Body of pancreas (tissue), 4 donors: ENCODE results near the gene C9orf85. TPM values are rescaled to one million over a fixed set of nuclear protein-coding genes. Genes with fewer than 3 reads are reported as not detected.

Experiments used
- ATAC-seq: fragments of 150-250 bp; one replicate; pipeline ENCODE4 v1.9.1; 2016
- DNase-seq, 4 donors: peaks; one replicate each; pipeline ENCODE4 v3.0.0-alpha.2; 2019
- H3K27ac ChIP-seq, 4 donors: fragments of 200-600 bp; sonication (generic); 1 replicate in 3 of 4; 2 replicates in 1 of 4; pipeline versions ENCODE4 v1.5.1 to v1.6.1; 2016 to 2019; ENCODE audit warnings: mild to moderate bottlenecking in 1 of 4, mixed read lengths in 1 of 4, moderate library complexity in 1 of 4
- H3K27me3 ChIP-seq, 2 donors: fragments of 200-600 bp; sonication (generic); one replicate each; pipeline ENCODE4 v1.6.0; 2016; ENCODE audit warnings: mild to moderate bottlenecking in 1 of 2
- H3K36me3 ChIP-seq, 2 donors: fragments of 200-600 bp; sonication (generic); replicated peaks in 1 of 2; 2 replicates each; pipeline ENCODE4 v1.5.1; 2016; ENCODE audit warnings: low read depth in 2 of 2; ENCODE audit not compliant: insufficient read depth in 1 of 2
- H3K4me1 ChIP-seq: fragments of 200-600 bp; sonication (generic); one replicate; pipeline ENCODE4 v1.6.0; 2016
- H3K4me3 ChIP-seq, 2 donors: fragments of 200-600 bp; sonication (generic); 1 replicate in 1 of 2; 2 replicates in 1 of 2; pipeline ENCODE4 v1.5.1; 2016 to 2019
- H3K9me3 ChIP-seq, 3 donors: fragments of 200-600 bp; sonication (generic); 1 replicate in 2 of 3; 2 replicates in 1 of 3; pipeline ENCODE4 v1.5.1; 2016
- POLR2A ChIP-seq, 3 donors: fragments of 450-650 bp; IDR thresholded peaks; one replicate each; pipeline ENCODE4 v1.6.1; 2016; ENCODE audit warnings: antibody characterized with exemption in 3 of 3, mild to moderate bottlenecking in 2 of 3
- WGBS, 2 donors: methylation state at CpG; one replicate each; pipeline ENCODE4 v1.1.5; 2017; 5-methylcytosine and 5-hydroxymethylcytosine counted together
- intact Hi-C: fragments of 100-400 bp; cut with DNase I; formaldehyde crosslinking; loops from one replicate; pipeline ENCODE4 v1.15.1; 2023
- total RNA-seq, 2 donors: library from RNA; depleted of rRNA; stranded (reverse); fragments of >200 nt; gene quantifications; one replicate each; pipeline ENCODE4 v1.1.0, GENCODE V29; 2016
- TF ChIP-seq, protein P1 (sequence below), 7 experiments: fragments of 450-650 bp in 4 of 7; fragments of 200-600 bp in 3 of 7; sonication (generic) in 3 of 7; IDR thresholded peaks; one replicate each; pipeline ENCODE4 v1.5.1; 2016 to 2019; ENCODE audit warnings: antibody characterized with exemption in 7 of 7

C9orf85 gene
- total RNA-seq, 2 donors from 2014 or later, result 6.0 to 6.6 TPM

DNA sequence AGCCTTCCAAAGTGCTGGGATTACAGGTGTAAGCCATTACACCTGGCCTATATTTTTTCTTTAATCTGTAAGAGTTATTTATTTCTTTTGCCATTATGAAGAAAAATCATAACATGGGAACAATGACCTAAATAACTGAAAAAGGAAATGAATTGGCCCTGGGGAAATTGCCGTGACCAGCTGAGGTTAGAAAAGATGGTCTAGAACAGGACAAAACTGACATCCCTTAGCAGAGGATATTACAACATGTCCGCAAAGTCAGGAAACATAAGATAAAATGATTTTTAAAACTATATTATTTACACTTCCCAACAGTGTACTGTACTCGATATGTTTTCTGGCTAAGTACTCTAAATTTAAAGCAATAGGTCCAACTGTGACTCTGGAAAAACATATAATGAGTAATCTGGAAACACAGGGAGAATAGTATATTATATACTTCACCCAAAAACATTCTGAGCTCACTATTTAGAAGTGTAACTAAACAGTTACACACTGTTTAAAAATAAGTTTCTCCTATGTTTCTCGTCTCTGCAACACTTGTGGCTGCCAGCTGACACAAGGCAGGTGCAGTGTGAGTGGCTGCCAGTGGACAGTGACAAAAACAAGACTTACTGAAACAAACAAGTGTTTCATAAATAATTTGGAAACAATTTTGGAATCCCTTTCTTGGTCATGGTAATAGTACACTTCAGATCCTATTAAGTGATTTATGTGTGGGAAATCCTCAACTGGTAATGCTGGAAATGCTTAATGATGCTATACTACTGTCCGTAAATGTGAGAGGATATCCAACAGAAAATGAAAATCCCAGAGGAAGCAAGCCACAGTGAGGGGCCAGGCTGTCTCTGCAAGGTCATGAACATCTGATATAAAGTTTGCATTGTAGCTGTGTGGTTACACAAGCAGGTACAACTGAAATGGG is 69.1 kb downstream of the C9orf85 start:
- TF ChIP-seq, protein P1, sequence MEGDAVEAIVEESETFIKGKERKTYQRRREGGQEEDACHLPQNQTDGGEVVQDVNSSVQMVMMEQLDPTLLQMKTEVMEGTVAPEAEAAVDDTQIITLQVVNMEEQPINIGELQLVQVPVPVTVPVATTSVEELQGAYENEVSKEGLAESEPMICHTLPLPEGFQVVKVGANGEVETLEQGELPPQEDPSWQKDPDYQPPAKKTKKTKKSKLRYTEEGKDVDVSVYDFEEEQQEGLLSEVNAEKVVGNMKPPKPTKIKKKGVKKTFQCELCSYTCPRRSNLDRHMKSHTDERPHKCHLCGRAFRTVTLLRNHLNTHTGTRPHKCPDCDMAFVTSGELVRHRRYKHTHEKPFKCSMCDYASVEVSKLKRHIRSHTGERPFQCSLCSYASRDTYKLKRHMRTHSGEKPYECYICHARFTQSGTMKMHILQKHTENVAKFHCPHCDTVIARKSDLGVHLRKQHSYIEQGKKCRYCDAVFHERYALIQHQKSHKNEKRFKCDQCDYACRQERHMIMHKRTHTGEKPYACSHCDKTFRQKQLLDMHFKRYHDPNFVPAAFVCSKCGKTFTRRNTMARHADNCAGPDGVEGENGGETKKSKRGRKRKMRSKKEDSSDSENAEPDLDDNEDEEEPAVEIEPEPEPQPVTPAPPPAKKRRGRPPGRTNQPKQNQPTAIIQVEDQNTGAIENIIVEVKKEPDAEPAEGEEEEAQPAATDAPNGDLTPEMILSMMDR (IDR thresholded peaks at IDR 0.05), result no peak
- TF ChIP-seq POLR2A (IDR thresholded peaks at IDR 0.05), result no peak
- no peak overlapping the region for H3K27ac ChIP-seq
- DNase-seq (no peak), ATAC-seq (no peak)
- 49 to 56% methylated on average over 5 of the region's 5 CpGs for WGBS, 2 donors
- no peaks in the 10 kb centered on the region for H3K36me3 ChIP-seq
- no peaks in the 10 kb centered on the region for H3K9me3 ChIP-seq
- no peaks in the 10 kb centered on the region for H3K4me1 ChIP-seq
- H3K27me3 ChIP-seq, result no peaks in the 10 kb centered on the region
- intact Hi-C loops, result no loop called here
- no peak overlapping the region for H3K4me3 ChIP-seq

DNA sequence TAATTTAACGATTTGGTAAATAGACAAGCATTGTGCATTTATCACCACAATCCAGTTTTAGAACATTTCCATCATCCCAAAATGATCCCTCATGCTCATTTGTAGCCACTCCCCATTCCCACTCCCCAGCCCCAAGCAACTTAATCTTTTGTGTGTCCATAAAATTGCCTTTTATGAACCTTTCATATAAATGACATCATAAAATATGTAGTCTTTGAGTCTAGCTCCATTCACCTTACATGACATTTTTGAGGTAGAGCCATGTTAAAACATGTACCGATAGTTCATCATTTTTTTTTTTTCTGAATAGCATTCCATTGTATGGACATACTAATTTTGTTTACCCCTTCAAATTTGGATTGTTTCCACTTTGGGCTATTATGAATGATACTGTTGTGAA is 70.5 kb downstream of the C9orf85 start:
- WGBS, 2 donors, result 87 to 92% methylated on average over 2 of the region's 2 CpGs
- Histone ChIP-seq H3K27ac (no peak overlapping the region), H3K36me3 (no peaks in the 10 kb centered on the region), H3K4me3 (no peak overlapping the region), H3K27me3 (no peaks in the 10 kb centered on the region), H3K9me3 (no peaks in the 10 kb centered on the region), H3K4me1 (no peaks in the 10 kb centered on the region)
- intact Hi-C loops, result no loop called here
- ATAC-seq, result no peak
- DNase-seq, result no peak
- TF ChIP-seq, protein P1 (IDR thresholded peaks at IDR 0.05), result no peak
- TF ChIP-seq POLR2A (IDR thresholded peaks at IDR 0.05), result no peak

DNA sequence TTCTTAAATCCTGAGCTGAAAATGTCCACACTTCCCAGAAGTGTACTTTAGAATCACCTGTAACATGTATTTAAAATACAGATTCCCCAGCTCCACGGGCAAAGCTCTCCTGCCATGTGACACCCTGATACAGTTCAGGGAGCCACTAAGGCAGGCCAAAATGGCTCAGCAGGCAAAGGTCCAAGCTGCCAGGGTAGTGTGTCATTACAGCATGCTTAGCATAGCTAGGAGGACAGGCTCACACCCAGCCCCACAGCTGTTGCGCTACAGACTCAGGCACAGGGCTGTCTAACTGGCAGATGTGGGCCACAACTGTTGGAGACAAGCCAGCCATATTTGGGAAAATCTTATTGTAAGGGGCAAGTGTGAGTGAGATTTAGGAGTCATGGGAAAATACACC is 73.0 kb downstream of the C9orf85 start:
- intact Hi-C loops, result no loop called here
- Histone ChIP-seq H3K36me3 (no peaks in the 10 kb centered on the region), H3K4me3 (no peak overlapping the region), H3K9me3 (no peaks in the 10 kb centered on the region), H3K27me3 (no peaks in the 10 kb centered on the region), H3K27ac (no peak overlapping the region), H3K4me1 (no peaks in the 10 kb centered on the region)
- TF ChIP-seq POLR2A (IDR thresholded peaks at IDR 0.05), result no peak
- TF ChIP-seq, protein P1 (IDR thresholded peaks at IDR 0.05), result no peak
- WGBS, 2 donors, result 75 to 82% methylated on average over 2 of the region's 2 CpGs
- ATAC-seq (no peak), DNase-seq (no peak)

DNA sequence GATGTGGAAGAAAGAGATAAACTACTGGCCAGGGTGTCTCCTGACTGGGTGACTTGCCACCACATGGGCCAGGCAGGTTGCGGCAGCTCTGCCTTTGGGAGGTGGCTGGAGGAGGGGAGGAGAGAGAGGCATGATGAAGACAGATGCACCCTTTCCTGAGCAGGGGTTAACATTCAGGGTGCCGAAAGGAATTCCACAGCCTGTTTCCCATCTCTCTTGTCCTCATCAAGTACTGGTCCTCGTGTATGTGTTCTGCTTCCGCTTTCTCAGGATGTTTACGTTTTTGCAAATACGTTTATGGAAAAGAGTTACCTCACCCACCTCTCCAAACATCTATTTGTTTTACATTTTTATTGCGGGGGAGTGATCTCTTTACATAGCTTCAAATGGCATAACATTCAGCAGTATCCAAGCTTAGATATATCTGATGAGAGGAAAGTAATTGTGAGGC is 73.4 kb downstream of the C9orf85 start:
- no peaks in the 10 kb centered on the region for H3K9me3 ChIP-seq
- no peak for TF ChIP-seq POLR2A (IDR thresholded peaks at IDR 0.05)
- no peaks in the 10 kb centered on the region for H3K4me1 ChIP-seq
- WGBS, 2 donors, result 84 to 90% methylated on average over 7 of the region's 7 CpGs
- no peaks in the 10 kb centered on the region for H3K27me3 ChIP-seq
- H3K4me3 ChIP-seq, result no peak overlapping the region
- DNase-seq, result no peak
- intact Hi-C loops, result no loop called here
- ATAC-seq, result no peak
- H3K27ac ChIP-seq, result no peak overlapping the region
- no peaks in the 10 kb centered on the region for H3K36me3 ChIP-seq

DNA sequence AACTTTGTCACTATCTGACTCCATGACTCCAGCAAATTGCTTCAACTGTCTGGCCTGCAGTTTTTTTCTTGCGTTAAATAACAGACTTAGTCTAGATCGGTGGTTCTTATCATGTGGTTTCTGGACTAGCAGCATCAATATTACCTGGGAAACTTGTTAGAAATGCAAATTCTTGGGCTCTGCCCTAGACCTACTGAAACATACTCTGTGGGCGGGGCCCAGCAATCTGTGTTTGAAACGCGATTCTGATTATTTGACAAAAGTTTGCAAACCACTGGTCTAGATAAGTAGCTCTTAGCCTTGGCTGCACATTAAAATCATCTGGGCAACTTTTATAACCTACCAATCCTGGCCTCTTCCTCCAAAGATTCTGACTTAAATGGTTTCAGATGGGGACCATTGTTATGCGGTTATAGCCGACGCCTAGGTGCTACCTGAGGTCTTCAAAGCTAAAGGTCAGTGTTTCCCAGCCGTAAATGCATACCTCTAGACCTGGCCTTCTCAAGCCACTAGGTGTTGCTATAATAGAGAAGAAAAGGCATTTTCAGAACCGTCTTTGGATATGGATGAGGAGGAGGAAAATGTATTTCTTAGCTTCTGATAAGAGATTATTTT is 74.0 kb downstream of the C9orf85 start:
- 75 to 80% methylated on average over 10 of the region's 10 CpGs for WGBS, 2 donors
- no peak overlapping the region for H3K4me3 ChIP-seq
- DNase-seq (no peak), ATAC-seq (no peak)
- TF ChIP-seq, protein P1 (IDR thresholded peaks at IDR 0.05), result no peak
- TF ChIP-seq POLR2A (IDR thresholded peaks at IDR 0.05), result no peak
- no peaks in the 10 kb centered on the region for H3K27me3 ChIP-seq
- no peaks in the 10 kb centered on the region for H3K36me3 ChIP-seq
- intact Hi-C loops, result no loop called here
- no peak overlapping the region for H3K27ac ChIP-seq
- H3K9me3 ChIP-seq, result no peaks in the 10 kb centered on the region
- H3K4me1 ChIP-seq, result no peaks in the 10 kb centered on the region
